ENCODE measurements around the gene PPP1R11. TPM values are rescaled to one million over a fixed set of nuclear protein-coding genes. Genes with fewer than 3 reads are reported as not detected.

Gene PPP1R11
- total RNA-seq, 5 donors from 2014 or later (not counting 1 experiment from before 2014, with no cell fraction given): 47.2 to 61.4 (median 55.6) TPM

- Mint-ChIP-seq H3K36me3 (no peaks in the 10 kb centered on the region), H3K4me1 (no peaks in the 10 kb centered on the region), H3K9me3 (no peaks in the 10 kb centered on the region), H3K4me3 (no peak overlapping the region), H3K27ac (no peak overlapping the region), H3K27me3 (peaks cover 52 to 60% of the 10 kb centered on the region in 2 donors)
- Histone ChIP-seq H3K9me3 (no peaks in the 10 kb centered on the region), H3K4me3 (ENCODE audit: control insufficient read depth in 1 of 2, extremely low read depth in 1 of 2, low read length in 1 of 2) (no peak overlapping the region), H3K27me3 (replicated peaks in 1 of 2; ENCODE audit: control insufficient read depth in 2 of 2, extremely low read depth in 1 of 2, insufficient read depth in 2 of 2, low read length in 1 of 2) (peaks cover 8 to 37% of the 10 kb centered on the region in 2 experiments), H3K27ac (ENCODE audit: low read length) (no peak overlapping the region), H3K36me3 (ENCODE audit: control insufficient read depth in 2 of 2, extremely low read depth in 1 of 2, insufficient read depth in 1 of 2, low read length in 1 of 2) (no peaks in the 10 kb centered on the region), H3K4me1 (ENCODE audit: control insufficient read depth in 1 of 2, extremely low read depth in 1 of 2, insufficient read depth in 2 of 2, low read length in 2 of 2) (no peaks in the 10 kb centered on the region)
- no peak for DNase-seq
- ChIA-PET CTCF (interaction anchor here in 1 of 2 donors (1.5 kb wide), 1 partner anchor 15 kb away, joined by 6 read pairs; no protein-coding TSS in a partner anchor), POLR2A (no interaction called here)
- 83% methylated on average over 3 of the region's 5 CpGs for WGBS (ENCODE audit: insufficient coverage)
- no peak for ATAC-seq (replicated peaks in 1 of 4)
Observed at GRCh38 chr6:30087876-30088275, 20.9 kb downstream of the PPP1R11 start.

- DNase-seq (no peak), ATAC-seq (replicated peaks in 1 of 4) (no peak)
- no peak overlapping the region for H3K27ac Mint-ChIP-seq
- peaks cover 58 to 77% of the 10 kb centered on the region in 2 donors for H3K27me3 Mint-ChIP-seq
- Histone ChIP-seq H3K9me3 (no peaks in the 10 kb centered on the region), H3K4me1 (ENCODE audit: control insufficient read depth in 1 of 2, extremely low read depth in 1 of 2, insufficient read depth in 2 of 2, low read length in 2 of 2) (no peaks in the 10 kb centered on the region), H3K4me3 (ENCODE audit: control insufficient read depth in 1 of 2, extremely low read depth in 1 of 2, low read length in 1 of 2) (no peak overlapping the region), H3K27me3 (replicated peaks in 1 of 2; ENCODE audit: control insufficient read depth in 2 of 2, extremely low read depth in 1 of 2, insufficient read depth in 2 of 2, low read length in 1 of 2) (peaks cover 10 to 57% of the 10 kb centered on the region in 2 experiments), H3K27ac (ENCODE audit: low read length) (no peak overlapping the region), H3K36me3 (ENCODE audit: control insufficient read depth in 2 of 2, extremely low read depth in 1 of 2, insufficient read depth in 1 of 2, low read length in 1 of 2) (no peaks in the 10 kb centered on the region)
- H3K36me3 Mint-ChIP-seq: no peaks in the 10 kb centered on the region
- CTCF ChIA-PET: no interaction called here
- POLR2A ChIA-PET: no interaction called here
- 62% methylated on average over 9 of the region's 11 CpGs for WGBS (ENCODE audit: insufficient coverage)
- H3K4me1 Mint-ChIP-seq: peaks cover 0 to 6% (median 0%) of the 10 kb centered on the region in 3 donors
- no peaks in the 10 kb centered on the region for H3K9me3 Mint-ChIP-seq
- no peak overlapping the region for H3K4me3 Mint-ChIP-seq
Observed at GRCh38 chr6:30091577-30092381, 24.8 kb downstream of the PPP1R11 start.

GRCh38 chr6:30092852-30093543, 26.0 kb downstream of the PPP1R11 start:
- Histone ChIP-seq H3K9me3 (no peaks in the 10 kb centered on the region), H3K27ac (ENCODE audit: low read length) (no peak overlapping the region), H3K27me3 (replicated peaks in 1 of 2; ENCODE audit: control insufficient read depth in 2 of 2, extremely low read depth in 1 of 2, insufficient read depth in 2 of 2, low read length in 1 of 2) (peaks cover 5 to 58% of the 10 kb centered on the region in 2 experiments), H3K36me3 (ENCODE audit: control insufficient read depth in 2 of 2, extremely low read depth in 1 of 2, insufficient read depth in 1 of 2, low read length in 1 of 2) (no peaks in the 10 kb centered on the region), H3K4me3 (ENCODE audit: control insufficient read depth in 1 of 2, extremely low read depth in 1 of 2, low read length in 1 of 2) (no peak overlapping the region), H3K4me1 (ENCODE audit: control insufficient read depth in 1 of 2, extremely low read depth in 1 of 2, insufficient read depth in 2 of 2, low read length in 2 of 2) (peaks cover 5 to 10% of the 10 kb centered on the region in 2 experiments)
- WGBS (ENCODE audit: insufficient coverage): 63% methylated on average over 3 of the region's 6 CpGs
- Mint-ChIP-seq H3K36me3 (no peaks in the 10 kb centered on the region), H3K27me3 (peaks cover 49 to 69% of the 10 kb centered on the region in 2 donors), H3K4me1 (peaks cover 10 to 17% (median 11%) of the 10 kb centered on the region in 3 donors), H3K9me3 (no peaks in the 10 kb centered on the region), H3K27ac (no peak overlapping the region), H3K4me3 (no peak overlapping the region)
- CTCF ChIA-PET: no interaction called here
- ATAC-seq (replicated peaks in 1 of 4) (no peak), DNase-seq (no peak)
- POLR2A ChIA-PET: no interaction called here

- Histone ChIP-seq H3K9me3 (no peaks in the 10 kb centered on the region), H3K27ac (ENCODE audit: low read length) (no peak overlapping the region), H3K4me3 (ENCODE audit: control insufficient read depth in 1 of 2, extremely low read depth in 1 of 2, low read length in 1 of 2) (no peak overlapping the region), H3K36me3 (ENCODE audit: control insufficient read depth in 2 of 2, extremely low read depth in 1 of 2, insufficient read depth in 1 of 2, low read length in 1 of 2) (no peaks in the 10 kb centered on the region), H3K27me3 (replicated peaks in 1 of 2; ENCODE audit: control insufficient read depth in 2 of 2, extremely low read depth in 1 of 2, insufficient read depth in 2 of 2, low read length in 1 of 2) (peaks cover 5 to 60% of the 10 kb centered on the region in 2 experiments), H3K4me1 (ENCODE audit: control insufficient read depth in 1 of 2, extremely low read depth in 1 of 2, insufficient read depth in 2 of 2, low read length in 2 of 2) (peaks cover 8 to 14% of the 10 kb centered on the region in 2 experiments)
- H3K36me3 Mint-ChIP-seq: no peaks in the 10 kb centered on the region
- no peaks in the 10 kb centered on the region for H3K9me3 Mint-ChIP-seq
- H3K27ac Mint-ChIP-seq: peak overlapping the region in 1 of 2 donors; percentile 21
- ChIA-PET POLR2A (no interaction called here), CTCF (interaction anchor here in 1 of 2 donors (1.0 kb wide), 1 partner anchor 9 kb away, joined by 3 read pairs; no protein-coding TSS in a partner anchor)
- H3K4me1 Mint-ChIP-seq: peaks cover 15 to 27% (median 20%) of the 10 kb centered on the region in 3 donors
- H3K27me3 Mint-ChIP-seq: peaks cover 49 to 71% of the 10 kb centered on the region in 2 donors
- WGBS (ENCODE audit: insufficient coverage): 42% methylated on average over 3 of the region's 5 CpGs
- ATAC-seq (replicated peaks in 1 of 4) (no peak), DNase-seq (no peak)
- H3K4me3 Mint-ChIP-seq: no peak overlapping the region
Observed at GRCh38 chr6:30093951-30094661, 27.1 kb downstream of the PPP1R11 start.

GRCh38 chr6:30096829-30097228, 29.8 kb downstream of the PPP1R11 start:
- H3K4me1 Mint-ChIP-seq: peaks cover 35 to 43% (median 42%) of the 10 kb centered on the region in 3 donors
- POLR2A ChIA-PET: interaction anchor here in 1 of 2 donors (0.6 kb wide), 1 partner anchor 8 kb away, joined by 3 read pairs; no protein-coding TSS in a partner anchor
- CTCF ChIA-PET: interaction anchor here in 1 of 2 donors (0.6 kb wide), 1 partner anchor 46 kb away, joined by 4 read pairs; no protein-coding TSS in a partner anchor
- Histone ChIP-seq H3K36me3 (ENCODE audit: control insufficient read depth in 2 of 2, extremely low read depth in 1 of 2, insufficient read depth in 1 of 2, low read length in 1 of 2) (no peaks in the 10 kb centered on the region), H3K4me3 (ENCODE audit: control insufficient read depth in 1 of 2, extremely low read depth in 1 of 2, low read length in 1 of 2) (no peak overlapping the region), H3K4me1 (ENCODE audit: control insufficient read depth in 1 of 2, extremely low read depth in 1 of 2, insufficient read depth in 2 of 2, low read length in 2 of 2) (peaks cover 27 to 33% of the 10 kb centered on the region in 2 experiments), H3K27ac (ENCODE audit: low read length) (no peak overlapping the region), H3K9me3 (no peaks in the 10 kb centered on the region), H3K27me3 (replicated peaks in 1 of 2; ENCODE audit: control insufficient read depth in 2 of 2, extremely low read depth in 1 of 2, insufficient read depth in 2 of 2, low read length in 1 of 2) (peaks cover 15 to 66% of the 10 kb centered on the region in 2 experiments)
- DNase-seq (no peak), ATAC-seq (replicated peaks in 1 of 4) (no peak)
- no peaks in the 10 kb centered on the region for H3K36me3 Mint-ChIP-seq
- no peaks in the 10 kb centered on the region for H3K9me3 Mint-ChIP-seq
- no peak overlapping the region for H3K27ac Mint-ChIP-seq
- no peak overlapping the region for H3K4me3 Mint-ChIP-seq
- WGBS (ENCODE audit: insufficient coverage): no CpG with 5 or more reads among the region's 1 CpG
- H3K27me3 Mint-ChIP-seq: peaks cover 42 to 66% of the 10 kb centered on the region in 2 donors

Measured in T-cell (primary cell).